Fibroblast of skin of left quadriceps (primary cell): ENCODE results near the gene PDGFRA.
"Not testable (repeated sequence)": the region's sequence is repeated elsewhere in the genome, so short reads cannot be mapped to it uniquely, and the experiment has no call there.

Experiments
- DNase-seq, 2 experiments: peaks; one replicate each; pipeline ENCODE4 v3.0.0-alpha.2; 2013; ENCODE audit warnings: low read depth in 2 of 2

PDGFRA gene

GRCh38 chr4:54320826-54321685 is 92.0 kb downstream of the PDGFRA start:
- DNase-seq = no peak

DNA sequence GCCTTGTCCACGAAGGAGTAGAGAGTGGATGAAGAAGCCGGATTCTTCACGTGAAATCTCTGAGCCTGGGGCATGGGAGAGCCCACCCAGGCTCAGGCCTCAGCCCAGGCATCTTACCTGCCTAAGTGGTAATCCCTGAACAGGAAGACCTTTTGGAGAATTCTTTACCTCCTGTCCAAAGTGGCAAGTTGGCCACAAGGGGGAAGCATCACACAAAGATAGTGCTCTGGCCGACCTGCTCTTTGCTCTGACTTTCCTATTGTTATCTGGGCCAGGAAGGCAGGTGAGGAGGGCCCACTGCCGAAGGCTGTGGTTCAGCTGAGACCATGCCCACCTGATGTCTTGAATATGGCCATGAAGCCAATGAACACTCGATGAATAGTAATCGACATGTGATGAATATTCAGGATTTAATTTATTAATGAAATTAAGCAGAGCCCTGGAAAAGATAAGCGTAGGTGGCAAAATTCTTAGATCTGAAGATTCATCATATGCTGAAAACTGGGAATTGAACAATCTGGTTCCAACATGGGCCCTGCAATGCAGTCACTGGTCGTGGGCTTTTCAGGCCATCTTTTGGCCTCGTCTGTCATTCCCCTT is 93.8 kb downstream of the PDGFRA start:
- DNase-seq = peak; percentile 26 to 27

DNA sequence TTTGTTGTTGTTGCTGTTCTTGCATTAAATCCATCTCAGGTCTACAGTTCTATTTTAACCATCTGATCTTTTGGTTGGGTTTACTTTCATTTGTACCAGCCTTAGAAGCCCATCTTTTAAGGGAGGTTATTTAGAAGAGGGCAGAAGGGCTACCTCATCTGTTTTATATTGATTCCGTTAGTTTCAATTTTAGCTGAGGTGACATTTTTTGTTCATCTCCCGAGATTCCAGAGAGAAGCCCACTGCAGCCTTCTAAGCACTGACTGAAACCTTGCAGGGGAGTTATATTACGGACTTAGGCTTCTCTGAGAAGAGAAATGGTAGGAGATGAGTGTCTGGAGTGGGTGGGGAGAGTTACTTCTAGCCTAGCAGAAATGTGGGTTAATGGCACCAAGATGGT is 101.8 kb downstream of the PDGFRA start:
- DNase-seq = no peak

- no peak for DNase-seq
Observed at GRCh38 chr4:54332542-54332941, 103.4 kb downstream of the PDGFRA start.

DNA sequence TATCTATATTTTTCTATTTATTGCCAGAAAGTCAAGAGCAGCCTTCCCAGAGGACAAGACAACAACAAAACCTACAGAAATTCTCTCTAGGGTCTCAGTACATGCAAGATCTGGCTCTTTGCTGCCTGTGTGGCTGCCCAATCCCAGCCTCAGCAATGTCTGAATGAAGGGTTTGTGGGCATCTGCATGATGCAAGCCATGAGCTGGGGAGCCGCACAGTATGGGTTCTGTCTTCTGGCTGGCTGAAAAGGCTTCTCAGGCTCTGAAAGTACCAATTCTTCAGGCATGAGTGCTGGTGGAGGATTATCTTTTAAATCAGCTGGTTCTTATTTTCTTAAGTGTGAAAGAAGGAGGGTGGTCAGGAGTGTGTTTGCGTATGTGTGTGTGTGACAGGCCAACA is 104.6 kb downstream of the PDGFRA start:
- no peak for DNase-seq

GRCh38 chr4:54334769-54335168 is 105.7 kb downstream of the PDGFRA start:
- not testable (repeated sequence) for DNase-seq

DNA sequence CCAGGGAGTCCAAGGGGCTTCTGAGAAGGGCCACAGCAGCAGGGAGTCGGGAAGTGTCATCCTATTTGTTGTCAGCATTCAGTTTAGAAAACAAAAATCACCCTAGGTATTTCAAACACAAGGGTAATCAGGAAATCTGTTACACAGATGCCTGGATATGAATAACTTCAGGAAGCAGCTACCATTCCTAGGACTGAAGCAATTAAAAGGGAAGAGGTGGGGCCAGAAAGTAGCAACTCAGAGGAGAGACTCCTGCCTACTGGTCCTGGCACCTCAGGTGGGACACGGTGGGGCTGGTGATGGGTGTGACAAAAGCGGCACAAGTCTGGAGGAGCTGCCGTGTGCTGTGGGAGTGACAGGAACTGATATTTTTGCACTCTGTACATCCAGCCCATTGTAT is 107.9 kb downstream of the PDGFRA start:
- no peak for DNase-seq

DNA sequence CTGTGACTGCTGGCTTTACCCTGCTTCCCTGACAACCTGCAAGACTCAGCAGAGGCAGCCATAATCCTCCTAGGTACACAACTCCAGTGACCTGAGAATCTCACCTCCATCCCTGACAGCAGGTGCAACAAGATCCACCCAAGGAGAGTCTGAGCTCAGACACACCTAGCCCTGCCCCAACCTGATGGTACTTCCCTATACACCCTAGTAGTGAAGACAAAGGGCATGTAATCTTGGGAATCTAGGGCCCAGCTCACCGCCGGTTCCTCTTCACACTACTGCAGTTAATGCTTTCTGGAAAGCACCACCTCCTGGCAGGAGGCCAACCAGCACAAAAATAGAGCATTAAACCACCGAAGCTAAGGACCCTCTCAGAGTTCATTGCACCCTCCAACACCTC is 113.0 kb downstream of the PDGFRA start:
- DNase-seq = not testable (repeated sequence)
